DND-41 (cell line): ENCODE measurements around the gene BICDL1.
"Not testable (repeated sequence)": the region's sequence is repeated elsewhere in the genome, so short reads cannot be mapped to it uniquely, and the experiment has no call there.

Experiments used
- ATAC-seq: fragments of 200-7000 bp; cut with Tn5 transposase; 3 replicates; pipeline ENCODE4 v1.9.1; 2021; ENCODE audit warnings: low read depth; ENCODE audit not compliant: insufficient read depth
- DNase-seq: peaks from one replicate; pipeline ENCODE4 v3.0.0-alpha.2; 2020
- H2AFZ ChIP-seq: 2 replicates; pipeline ENCODE4 v1.6.0; 2012; ENCODE audit warnings: low read depth, low read length
- H3K27ac ChIP-seq: 2 replicates; pipeline ENCODE4 v1.5.1; 2012; ENCODE audit warnings: low read length, inconsistent platforms
- H3K27me3 ChIP-seq: fragments of 200-600 bp; sonication (generic); 2 replicates; pipeline ENCODE4 v1.6.0; 2012; ENCODE audit warnings: low read length, mild to moderate bottlenecking, inconsistent platforms; ENCODE audit not compliant: insufficient read depth, poor library complexity
- H3K36me3 ChIP-seq: 2 replicates; pipeline ENCODE4 v1.5.1; 2012; ENCODE audit warnings: low read length, inconsistent platforms; ENCODE audit not compliant: insufficient read depth
- H3K4me1 ChIP-seq: 2 replicates; pipeline ENCODE4 v1.5.1; 2012; ENCODE audit warnings: mild to moderate bottlenecking, low read length; ENCODE audit not compliant: insufficient read depth
- H3K4me2 ChIP-seq: 2 replicates; pipeline ENCODE4 v1.6.0; 2012; ENCODE audit warnings: mild to moderate bottlenecking, moderate library complexity, low read length, inconsistent platforms; ENCODE audit not compliant: insufficient read depth
- H3K4me3 ChIP-seq, 2 experiments: fragments of 200-600 bp in 1 of 2; shearing (Covaris generic) in 1 of 2; 2 replicates each; pipeline ENCODE4 v1.5.1; 2012 to 2016; ENCODE audit warnings: inconsistent platforms in 2 of 2, low read length in 2 of 2, mild to moderate bottlenecking in 2 of 2, low read depth in 1 of 2, moderate library complexity in 1 of 2
- H3K79me2 ChIP-seq: 2 replicates; pipeline ENCODE4 v1.6.0; 2012; ENCODE audit warnings: low read length, inconsistent platforms; ENCODE audit not compliant: insufficient read depth
- H3K9ac ChIP-seq: 2 replicates; pipeline ENCODE4 v1.6.0; 2012; ENCODE audit warnings: low read depth, mild to moderate bottlenecking, inconsistent platforms, low read length, moderate library complexity
- H3K9me3 ChIP-seq: 2 replicates; pipeline ENCODE4 v1.5.1; 2012; ENCODE audit warnings: low read length, moderate library complexity, mild to moderate bottlenecking, inconsistent platforms; ENCODE audit not compliant: insufficient read depth, severe bottlenecking
- H4K20me1 ChIP-seq: 2 replicates; pipeline ENCODE4 v1.6.0; 2012; ENCODE audit warnings: low read length; ENCODE audit not compliant: insufficient read depth
- CTCF ChIP-seq: IDR thresholded peaks from 2 replicates; pipeline ENCODE4 v1.5.1; 2012; ENCODE audit warnings: borderline replicate concordance, low read length, moderate library complexity, mild to moderate bottlenecking; ENCODE audit not compliant: poor library complexity, severe bottlenecking; ENCODE audit errors: extremely low read depth
- EZH2 ChIP-seq: IDR thresholded peaks from 3 replicates; pipeline ENCODE4 v1.6.1; 2012; ENCODE audit warnings: borderline replicate concordance, low read depth, mild to moderate bottlenecking, moderate library complexity, low read length, inconsistent platforms; ENCODE audit not compliant: severe bottlenecking

BICDL1 gene

GRCh38 chr12:120015313-120015712 is 26.3 kb downstream of the BICDL1 start:
- Histone ChIP-seq H3K9ac (no peak overlapping the region), H3K9me3 (no peaks in the 10 kb centered on the region), H3K36me3 (no peaks in the 10 kb centered on the region), H3K27me3 (no peaks in the 10 kb centered on the region), H3K79me2 (no peaks in the 10 kb centered on the region), H3K4me1 (0 out of 2 replicates have a peak, but pooled peaks cover 3% of the 10 kb centered on the region), H3K4me2 (no peak overlapping the region), H3K4me3 (no peak overlapping the region), H4K20me1 (no peaks in the 10 kb centered on the region), H3K27ac (no peak overlapping the region), H2AFZ (no peak overlapping the region)
- ATAC-seq (no peak), DNase-seq (no peak)
- no peak for TF ChIP-seq EZH2
- no peak for TF ChIP-seq CTCF

- DNase-seq, H3K27ac ChIP-seq, H3K9me3 ChIP-seq, H3K36me3 ChIP-seq, H4K20me1 ChIP-seq, H3K27me3 ChIP-seq, H3K9ac ChIP-seq, ATAC-seq, H3K4me1 ChIP-seq, H2AFZ ChIP-seq, H3K79me2 ChIP-seq, H3K4me2 ChIP-seq, H3K4me3 ChIP-seq: not testable (repeated sequence)
Measured at GRCh38 chr12:120016199-120016598, 27.2 kb downstream of the BICDL1 start.

GRCh38 chr12:120019197-120019596 is 30.2 kb downstream of the BICDL1 start:
- no peak for TF ChIP-seq CTCF
- no peak for TF ChIP-seq EZH2
- ATAC-seq (no peak), DNase-seq (no peak)
- no peaks in the 10 kb centered on the region for H3K4me1 ChIP-seq
- no peak overlapping the region for H3K4me2 ChIP-seq
- no peak overlapping the region for H3K27ac ChIP-seq
- H4K20me1 ChIP-seq, result no peaks in the 10 kb centered on the region
- no peak overlapping the region for H2AFZ ChIP-seq
- H3K79me2 ChIP-seq, result no peaks in the 10 kb centered on the region
- H3K9ac ChIP-seq, result no peak overlapping the region
- no peak overlapping the region for H3K4me3 ChIP-seq
- H3K9me3 ChIP-seq, result no peaks in the 10 kb centered on the region
- H3K36me3 ChIP-seq, result no peaks in the 10 kb centered on the region
- H3K27me3 ChIP-seq, result no peaks in the 10 kb centered on the region

GRCh38 chr12:120019938-120020337 is 30.9 kb downstream of the BICDL1 start:
- Histone ChIP-seq H3K36me3 (no peaks in the 10 kb centered on the region), H3K4me1 (no peaks in the 10 kb centered on the region), H4K20me1 (no peaks in the 10 kb centered on the region), H2AFZ (no peak overlapping the region), H3K27ac (no peak overlapping the region), H3K27me3 (no peaks in the 10 kb centered on the region), H3K4me2 (no peak overlapping the region), H3K9ac (no peak overlapping the region), H3K79me2 (no peaks in the 10 kb centered on the region), H3K4me3 (no peak overlapping the region), H3K9me3 (no peaks in the 10 kb centered on the region)
- TF ChIP-seq CTCF (no peak), EZH2 (no peak)
- ATAC-seq (no peak), DNase-seq (no peak)
